Fibroblast of the aortic adventitia (primary cell): ENCODE results near the gene POMT2. TPM values are rescaled to one million over a fixed set of nuclear protein-coding genes. Genes with fewer than 3 reads are reported as not detected.
"Not testable (repeated sequence)": the region's sequence is repeated elsewhere in the genome, so short reads cannot be mapped to it uniquely, and the experiment has no call there.

Experiments used
- DNase-seq: peaks from one replicate; pipeline ENCODE4 v3.0.0-alpha.2; 2010; ENCODE audit warnings: low read depth
- H3K4me3 ChIP-seq: 2 replicates; pipeline ENCODE4 v1.5.1; 2011; ENCODE audit warnings: low read depth, mild to moderate bottlenecking, control low read depth, low read length, moderate library complexity
- CTCF ChIP-seq: IDR thresholded peaks from 2 replicates; pipeline ENCODE4 v1.5.1; 2011; ENCODE audit warnings: mild to moderate bottlenecking, low read length, control low read depth, inconsistent platforms; ENCODE audit not compliant: insufficient read depth
- total RNA-seq: library from RNA; depleted of rRNA; stranded (reverse); fragments of >200 nt; gene quantifications from 2 replicates; pipeline ENCODE4 v1.2.3, GENCODE V29; 2012; ENCODE audit warnings: low replicate concordance

The POMT2 gene
- total RNA-seq, 1 donor: 15.2 TPM

DNA sequence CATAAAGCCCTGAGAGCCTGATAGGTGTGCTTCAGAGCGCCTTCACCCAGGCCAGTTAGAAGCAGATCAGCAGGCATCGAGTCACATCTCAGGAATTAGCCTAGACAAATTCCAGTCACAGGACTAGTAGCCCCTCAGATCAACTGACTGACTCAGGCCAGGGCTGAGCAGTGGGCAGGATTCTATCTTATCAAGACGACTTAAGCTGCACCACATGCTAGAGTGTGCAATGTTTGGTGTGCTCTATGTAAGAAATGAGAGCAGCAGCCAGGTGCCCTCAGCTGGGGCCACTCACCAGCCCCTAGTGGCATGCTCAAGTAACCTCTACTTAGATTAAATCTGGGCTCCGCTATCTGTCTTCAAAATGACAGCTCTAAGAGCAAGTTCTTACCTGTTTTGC is 30.0 kb downstream of the POMT2 start:
- peak; percentile 10 for TF ChIP-seq CTCF
- peak; percentile 14 for DNase-seq
- H3K4me3 ChIP-seq: no peak overlapping the region

DNA sequence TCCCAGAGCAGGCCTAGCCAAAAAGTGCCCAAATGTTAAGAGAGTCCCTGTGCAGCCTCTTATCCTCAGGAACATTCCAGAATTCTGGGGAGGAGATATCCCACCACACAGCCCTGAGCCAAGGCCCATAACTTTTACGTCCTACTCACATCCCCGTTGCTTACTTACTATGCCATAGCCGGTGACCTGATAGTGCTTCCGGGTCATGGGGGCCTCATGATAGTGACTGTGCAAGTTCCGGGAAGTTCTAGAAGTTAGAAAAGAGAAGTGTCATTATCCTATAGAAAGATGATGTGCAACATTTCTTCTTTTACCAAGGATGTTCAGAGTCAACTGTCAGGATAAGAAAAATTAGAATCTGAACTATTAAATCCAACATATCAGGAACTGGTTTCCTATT is 34.1 kb downstream of the POMT2 start:
- TF ChIP-seq CTCF: no peak
- H3K4me3 ChIP-seq: no peak overlapping the region
- no peak for DNase-seq

DNA sequence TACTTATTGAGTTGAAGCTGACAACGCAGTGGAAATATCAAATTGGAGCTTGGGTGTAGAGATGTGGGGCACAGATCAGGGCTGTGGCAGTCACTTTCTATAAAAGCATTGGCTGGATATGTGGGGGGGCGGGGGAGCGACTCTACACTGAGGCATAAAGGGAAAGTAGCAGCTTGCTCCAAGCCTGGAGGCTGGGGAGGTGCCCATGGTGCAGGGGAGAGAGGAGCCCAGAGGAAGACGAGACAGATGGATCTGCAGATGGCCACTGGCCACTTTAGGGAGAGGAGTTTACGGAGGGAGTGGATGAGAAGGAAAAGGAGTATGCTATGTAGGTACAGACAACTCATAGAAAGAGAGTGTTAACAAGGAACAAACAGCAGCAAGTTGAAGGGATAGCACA is 36.2 kb downstream of the POMT2 start:
- no peak for TF ChIP-seq CTCF
- DNase-seq: no peak
- H3K4me3 ChIP-seq: no peak overlapping the region

GRCh38 chr14:77284066-77284465 is 36.6 kb downstream of the POMT2 start:
- TF ChIP-seq CTCF: no peak
- H3K4me3 ChIP-seq: no peak overlapping the region
- DNase-seq: no peak

GRCh38 chr14:77281852-77282410 is 38.8 kb downstream of the POMT2 start:
- no peak overlapping the region for H3K4me3 ChIP-seq
- no peak for DNase-seq

DNA sequence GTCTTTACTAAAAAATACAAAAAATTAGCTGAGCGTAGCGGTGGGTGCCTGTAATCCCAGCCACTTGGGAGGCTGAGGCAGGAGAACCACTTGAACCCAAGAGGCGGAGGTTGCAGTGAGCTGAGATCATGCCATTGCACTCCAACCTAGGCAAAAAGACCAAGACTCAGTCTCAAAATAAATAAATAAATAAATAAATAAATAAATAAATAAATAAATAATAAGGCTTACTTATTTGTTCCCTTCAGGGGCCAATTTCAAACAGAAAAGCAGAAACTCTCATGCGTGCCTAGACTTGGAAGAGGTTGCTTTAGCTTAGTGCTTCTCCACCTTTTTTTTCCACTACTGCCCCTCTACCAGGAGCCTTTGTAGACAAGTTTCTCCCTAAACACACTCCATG is 39.8 kb downstream of the POMT2 start:
- H3K4me3 ChIP-seq, DNase-seq: not testable (repeated sequence)

More at GRCh38 chr14:77281852-77282410, 38.8 kb downstream of the POMT2 start:
- TF ChIP-seq CTCF: no peak

GRCh38 chr14:77279719-77280118 is 41.0 kb downstream of the POMT2 start:
- no peak for TF ChIP-seq CTCF
- H3K4me3 ChIP-seq: no peak overlapping the region
- no peak for DNase-seq
